WTC11 (cell line): ENCODE data around the gene MAST4. TPM values are rescaled to one million over a fixed set of nuclear protein-coding genes. Genes with fewer than 3 reads are reported as not detected.

Experiments used
- ATAC-seq: fragments of 200-7000 bp; cut with Tn5 transposase; 2 replicates; pipeline ENCODE4 v1.10.0; 2021; ENCODE audit warnings: mild to moderate bottlenecking, moderate library complexity
- CTCF ChIA-PET: fragments of 300-600 bp; sonication (Branson Sonifier 250); formaldehyde crosslinking; loops from one replicate; lab custom pipeline; 2021; ENCODE audit warnings: antibody characterized with exemption; lab: Charles Lee
- POLR2A ChIA-PET: fragments of 350-600 bp; sonication (Branson Sonifier 250); formaldehyde crosslinking; loops from one replicate; lab custom pipeline; 2021; ENCODE audit warnings: antibody characterized with exemption; lab: Charles Lee
- DNase-seq: peaks from one replicate; pipeline ENCODE4 v3.0.0; 2021; ENCODE audit warnings: low spot score
- H3K27ac Mint-ChIP-seq: 2 replicates; pipeline ENCODE4 v1.8.0; 2021; ENCODE audit warnings: mixed read lengths
- H3K27me3 Mint-ChIP-seq: 2 replicates; pipeline ENCODE4 v1.8.0; 2021; ENCODE audit warnings: low read depth, mild to moderate bottlenecking, moderate library complexity, mixed read lengths
- H3K36me3 Mint-ChIP-seq: 2 replicates; pipeline ENCODE4 v1.8.0; 2021; ENCODE audit warnings: mixed read lengths
- H3K4me1 Mint-ChIP-seq: 2 replicates; pipeline ENCODE4 v1.8.0; 2022; ENCODE audit warnings: mixed read lengths
- H3K4me3 Mint-ChIP-seq: 2 replicates; pipeline ENCODE4 v1.8.0; 2021; ENCODE audit warnings: mild to moderate bottlenecking, moderate library complexity, mixed read lengths
- H3K9me3 Mint-ChIP-seq: 2 replicates; pipeline ENCODE4 v1.8.0; 2021; ENCODE audit warnings: mixed read lengths
- AR ChIP-seq: fragments of 250-450 bp; sonication (Bioruptor Pico); IDR thresholded peaks from 2 replicates; pipeline ENCODE4 v1.9.0; 2021; ENCODE audit warnings: mild to moderate bottlenecking
- ATF1 ChIP-seq: sonication (generic); formaldehyde crosslinking; IDR thresholded peaks from 2 replicates; pipeline ENCODE4 v1.8.1; 2023; ENCODE audit warnings: mild to moderate bottlenecking, moderate library complexity, missing genetic modification reagents
- FOXP4 ChIP-seq: sonication (generic); formaldehyde crosslinking; IDR thresholded peaks from 2 replicates; pipeline ENCODE4 v1.8.0; 2022; ENCODE audit warnings: mild to moderate bottlenecking, missing genetic modification reagents
- GABPB1 ChIP-seq: sonication (generic); formaldehyde crosslinking; IDR thresholded peaks from 2 replicates; pipeline ENCODE4 v1.8.1; 2023; ENCODE audit warnings: mild to moderate bottlenecking, missing genetic modification reagents
- NFYB ChIP-seq: sonication (generic); formaldehyde crosslinking; conservative IDR thresholded peaks from 2 replicates; pipeline ENCODE4 v1.8.0; 2022; ENCODE audit warnings: low read depth, missing genetic modification reagents
- NR2C2 ChIP-seq: sonication (generic); formaldehyde crosslinking; IDR thresholded peaks from 2 replicates; pipeline ENCODE4 v1.8.0; 2022; ENCODE audit warnings: mild to moderate bottlenecking, missing genetic modification reagents
- PRDM15 ChIP-seq: sonication (generic); formaldehyde crosslinking; IDR thresholded peaks from 2 replicates; pipeline ENCODE4 v1.8.0; 2022; ENCODE audit warnings: missing genetic modification reagents
- SMAD4 ChIP-seq: sonication (generic); formaldehyde crosslinking; IDR thresholded peaks from 2 replicates; pipeline ENCODE4 v1.8.0; 2022; ENCODE audit warnings: mild to moderate bottlenecking, missing genetic modification reagents
- SP1 ChIP-seq: sonication (generic); formaldehyde crosslinking; conservative IDR thresholded peaks from 2 replicates; pipeline ENCODE4 v1.8.1; 2022; ENCODE audit warnings: missing genetic modification reagents
- ZNF232 ChIP-seq: sonication (generic); formaldehyde crosslinking; IDR thresholded peaks from 2 replicates; pipeline ENCODE4 v1.8.0; 2022; ENCODE audit warnings: mild to moderate bottlenecking, missing genetic modification reagents
- total RNA-seq: library from RNA; stranded (reverse); gene quantifications from 3 replicates; pipeline ENCODE4 v1.2.3, GENCODE V29; 2021
- TF ChIP-seq, protein P1 (sequence below): sonication (generic); formaldehyde crosslinking; IDR thresholded peaks from 2 replicates; pipeline ENCODE4 v1.8.0; 2023; ENCODE audit warnings: missing genetic modification reagents, mild to moderate bottlenecking, borderline replicate concordance
- TF ChIP-seq, protein P2 (sequence below): sonication (generic); formaldehyde crosslinking; conservative IDR thresholded peaks from 2 replicates; pipeline ENCODE4 v1.8.1; 2022; ENCODE audit warnings: mild to moderate bottlenecking, missing genetic modification reagents
- TF ChIP-seq, protein P3 (sequence below): sonication (generic); formaldehyde crosslinking; IDR thresholded peaks from 2 replicates; pipeline ENCODE4 v1.8.1; 2022; ENCODE audit warnings: missing genetic modification reagents, borderline replicate concordance
- TF ChIP-seq, protein P4 (sequence below): sonication (generic); formaldehyde crosslinking; IDR thresholded peaks from 2 replicates; pipeline ENCODE4 v1.8.0; 2022; ENCODE audit warnings: mild to moderate bottlenecking, missing genetic modification reagents

Gene MAST4
- total RNA-seq, 1 experiment from 2014 or later, result 8.0 TPM

GRCh38 chr5:67028941-67029340 lies 432.7 kb downstream of the MAST4 start:
- no peak for DNase-seq
- Mint-ChIP-seq H3K27me3 (no peaks in the 10 kb centered on the region), H3K36me3 (no peaks in the 10 kb centered on the region), H3K27ac (no peak overlapping the region), H3K4me1 (peaks cover 16% of the 10 kb centered on the region), H3K4me3 (no peak overlapping the region), H3K9me3 (no peaks in the 10 kb centered on the region)
- TF ChIP-seq SMAD4 (CRISPR knock-in tag), result no peak
- no peak for ATAC-seq
- ChIA-PET POLR2A (no interaction called here), CTCF (no interaction called here)

- TF ChIP-seq, protein P1, sequence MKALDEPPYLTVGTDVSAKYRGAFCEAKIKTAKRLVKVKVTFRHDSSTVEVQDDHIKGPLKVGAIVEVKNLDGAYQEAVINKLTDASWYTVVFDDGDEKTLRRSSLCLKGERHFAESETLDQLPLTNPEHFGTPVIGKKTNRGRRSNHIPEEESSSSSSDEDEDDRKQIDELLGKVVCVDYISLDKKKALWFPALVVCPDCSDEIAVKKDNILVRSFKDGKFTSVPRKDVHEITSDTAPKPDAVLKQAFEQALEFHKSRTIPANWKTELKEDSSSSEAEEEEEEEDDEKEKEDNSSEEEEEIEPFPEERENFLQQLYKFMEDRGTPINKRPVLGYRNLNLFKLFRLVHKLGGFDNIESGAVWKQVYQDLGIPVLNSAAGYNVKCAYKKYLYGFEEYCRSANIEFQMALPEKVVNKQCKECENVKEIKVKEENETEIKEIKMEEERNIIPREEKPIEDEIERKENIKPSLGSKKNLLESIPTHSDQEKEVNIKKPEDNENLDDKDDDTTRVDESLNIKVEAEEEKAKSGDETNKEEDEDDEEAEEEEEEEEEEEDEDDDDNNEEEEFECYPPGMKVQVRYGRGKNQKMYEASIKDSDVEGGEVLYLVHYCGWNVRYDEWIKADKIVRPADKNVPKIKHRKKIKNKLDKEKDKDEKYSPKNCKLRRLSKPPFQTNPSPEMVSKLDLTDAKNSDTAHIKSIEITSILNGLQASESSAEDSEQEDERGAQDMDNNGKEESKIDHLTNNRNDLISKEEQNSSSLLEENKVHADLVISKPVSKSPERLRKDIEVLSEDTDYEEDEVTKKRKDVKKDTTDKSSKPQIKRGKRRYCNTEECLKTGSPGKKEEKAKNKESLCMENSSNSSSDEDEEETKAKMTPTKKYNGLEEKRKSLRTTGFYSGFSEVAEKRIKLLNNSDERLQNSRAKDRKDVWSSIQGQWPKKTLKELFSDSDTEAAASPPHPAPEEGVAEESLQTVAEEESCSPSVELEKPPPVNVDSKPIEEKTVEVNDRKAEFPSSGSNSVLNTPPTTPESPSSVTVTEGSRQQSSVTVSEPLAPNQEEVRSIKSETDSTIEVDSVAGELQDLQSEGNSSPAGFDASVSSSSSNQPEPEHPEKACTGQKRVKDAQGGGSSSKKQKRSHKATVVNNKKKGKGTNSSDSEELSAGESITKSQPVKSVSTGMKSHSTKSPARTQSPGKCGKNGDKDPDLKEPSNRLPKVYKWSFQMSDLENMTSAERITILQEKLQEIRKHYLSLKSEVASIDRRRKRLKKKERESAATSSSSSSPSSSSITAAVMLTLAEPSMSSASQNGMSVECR (CRISPR knock-in tag), result no peak
- TF ChIP-seq AR (no peak), SP1 (CRISPR knock-in tag) (no peak), GABPB1 (no peak), ZNF232 (CRISPR knock-in tag) (no peak), NFYB (CRISPR knock-in tag) (no peak), ATF1 (CRISPR knock-in tag) (no peak)
- TF ChIP-seq, protein P2, sequence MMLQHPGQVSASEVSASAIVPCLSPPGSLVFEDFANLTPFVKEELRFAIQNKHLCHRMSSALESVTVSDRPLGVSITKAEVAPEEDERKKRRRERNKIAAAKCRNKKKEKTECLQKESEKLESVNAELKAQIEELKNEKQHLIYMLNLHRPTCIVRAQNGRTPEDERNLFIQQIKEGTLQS, result no peak
- TF ChIP-seq, all 79 proteins: peak for 0
- no peak overlapping the region for H3K27ac Mint-ChIP-seq
Measured at GRCh38 chr5:67029481-67029880, 433.3 kb downstream of the MAST4 start.

GRCh38 chr5:67030289-67031056 lies 434.3 kb downstream of the MAST4 start:
- ChIA-PET POLR2A (no interaction called here), CTCF (no interaction called here)
- H3K9me3 Mint-ChIP-seq, result no peaks in the 10 kb centered on the region
- H3K4me1 Mint-ChIP-seq, result peaks cover 28% of the 10 kb centered on the region
- ATAC-seq (no peak), DNase-seq (no peak)
- no peak overlapping the region for H3K27ac Mint-ChIP-seq
- H3K36me3 Mint-ChIP-seq, result no peaks in the 10 kb centered on the region
- no peak overlapping the region for H3K4me3 Mint-ChIP-seq
- no peaks in the 10 kb centered on the region for H3K27me3 Mint-ChIP-seq
- TF ChIP-seq, protein P3, sequence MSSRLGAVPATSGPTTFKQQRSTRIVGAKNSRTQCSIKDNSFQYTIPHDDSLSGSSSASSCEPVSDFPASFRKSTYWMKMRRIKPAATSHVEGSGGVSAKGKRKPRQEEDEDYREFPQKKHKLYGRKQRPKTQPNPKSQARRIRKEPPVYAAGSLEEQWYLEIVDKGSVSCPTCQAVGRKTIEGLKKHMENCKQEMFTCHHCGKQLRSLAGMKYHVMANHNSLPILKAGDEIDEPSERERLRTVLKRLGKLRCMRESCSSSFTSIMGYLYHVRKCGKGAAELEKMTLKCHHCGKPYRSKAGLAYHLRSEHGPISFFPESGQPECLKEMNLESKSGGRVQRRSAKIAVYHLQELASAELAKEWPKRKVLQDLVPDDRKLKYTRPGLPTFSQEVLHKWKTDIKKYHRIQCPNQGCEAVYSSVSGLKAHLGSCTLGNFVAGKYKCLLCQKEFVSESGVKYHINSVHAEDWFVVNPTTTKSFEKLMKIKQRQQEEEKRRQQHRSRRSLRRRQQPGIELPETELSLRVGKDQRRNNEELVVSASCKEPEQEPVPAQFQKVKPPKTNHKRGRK (CRISPR knock-in tag), result no peak
- TF ChIP-seq PRDM15 (CRISPR knock-in tag), result no peak
- TF ChIP-seq, protein P4, sequence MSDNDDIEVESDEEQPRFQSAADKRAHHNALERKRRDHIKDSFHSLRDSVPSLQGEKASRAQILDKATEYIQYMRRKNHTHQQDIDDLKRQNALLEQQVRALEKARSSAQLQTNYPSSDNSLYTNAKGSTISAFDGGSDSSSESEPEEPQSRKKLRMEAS, result no peak
- TF ChIP-seq NR2C2, result no peak
- no peak for TF ChIP-seq SMAD4 (CRISPR knock-in tag)
- no peak for TF ChIP-seq FOXP4

More at GRCh38 chr5:67029481-67029880, 433.3 kb downstream of the MAST4 start:
- no peaks in the 10 kb centered on the region for H3K36me3 Mint-ChIP-seq
- DNase-seq (no peak), ATAC-seq (no peak)
- H3K4me1 Mint-ChIP-seq, result peaks cover 20% of the 10 kb centered on the region
- H3K4me3 Mint-ChIP-seq, result no peak overlapping the region
- H3K9me3 Mint-ChIP-seq, result no peaks in the 10 kb centered on the region
- POLR2A ChIA-PET, result no interaction called here
- CTCF ChIA-PET, result no interaction called here
- H3K27me3 Mint-ChIP-seq, result no peaks in the 10 kb centered on the region
